HAP-1 (cell line): ENCODE results near the gene PTPRT.

Experiments used
- DNase-seq, 2 experiments: peaks; one replicate each; pipeline ENCODE4 v3.0.0-alpha.2; 2016 to 2020; ENCODE audit warnings: low spot score in 2 of 2
- H3K27me3 ChIP-seq: fragments of 250-450 bp; sonication (Bioruptor Pico); 2 replicates; pipeline ENCODE4 v1.5.1; 2020; ENCODE audit warnings: low read depth, mild to moderate bottlenecking, moderate library complexity
- H3K36me3 ChIP-seq: fragments of 250-450 bp; sonication (Bioruptor Pico); replicated peaks from 2 replicates; pipeline ENCODE4 v1.5.1; 2020; ENCODE audit warnings: mild to moderate bottlenecking
- H3K4me1 ChIP-seq: fragments of 250-450 bp; sonication (Bioruptor Pico); 2 replicates; pipeline ENCODE4 v1.5.1; 2020; ENCODE audit warnings: mild to moderate bottlenecking
- H3K4me3 ChIP-seq: fragments of 250-450 bp; sonication (Bioruptor Pico); 2 replicates; pipeline ENCODE4 v1.5.1; 2020; ENCODE audit warnings: mild to moderate bottlenecking, moderate library complexity
- H3K9me3 ChIP-seq: fragments of 250-450 bp; sonication (Bioruptor Pico); 2 replicates; pipeline ENCODE4 v1.5.1; 2020; ENCODE audit warnings: mild to moderate bottlenecking, moderate library complexity
- in situ Hi-C: fragments of 300-500 bp; cut with MboI; formaldehyde crosslinking; loops from 3 replicates; pipeline ENCODE4 v1.14.3; 2020; ENCODE audit warnings: low sequenced_read_pairs, inconsistent platforms, mixed read lengths

Gene PTPRT

GRCh38 chr20:42364446-42364845 lies 825.3 kb downstream of the PTPRT start:
- no peaks in the 10 kb centered on the region for H3K27me3 ChIP-seq
- no peak for DNase-seq
- in situ Hi-C loops: no loop called here
- no peak overlapping the region for H3K4me3 ChIP-seq
- no peaks in the 10 kb centered on the region for H3K36me3 ChIP-seq
- no peaks in the 10 kb centered on the region for H3K9me3 ChIP-seq
- H3K4me1 ChIP-seq: no peaks in the 10 kb centered on the region

GRCh38 chr20:42361402-42361970 lies 828.2 kb downstream of the PTPRT start:
- Histone ChIP-seq H3K27me3 (no peaks in the 10 kb centered on the region), H3K36me3 (no peaks in the 10 kb centered on the region), H3K4me1 (no peaks in the 10 kb centered on the region), H3K4me3 (no peak overlapping the region), H3K9me3 (no peaks in the 10 kb centered on the region)
- DNase-seq: no peak
- in situ Hi-C loops: no loop called here

- Histone ChIP-seq H3K4me1 (no peaks in the 10 kb centered on the region), H3K36me3 (no peaks in the 10 kb centered on the region), H3K27me3 (no peaks in the 10 kb centered on the region), H3K4me3 (no peak overlapping the region), H3K9me3 (no peaks in the 10 kb centered on the region)
- no peak for DNase-seq
- in situ Hi-C loops: no loop called here
Observed at GRCh38 chr20:42360621-42361020, 829.1 kb downstream of the PTPRT start.

- in situ Hi-C loops: no loop called here
- no peak overlapping the region for H3K4me3 ChIP-seq
- H3K9me3 ChIP-seq: no peaks in the 10 kb centered on the region
- no peaks in the 10 kb centered on the region for H3K27me3 ChIP-seq
- DNase-seq: no peak
- H3K4me1 ChIP-seq: no peaks in the 10 kb centered on the region
- H3K36me3 ChIP-seq: no peaks in the 10 kb centered on the region
Observed at GRCh38 chr20:42359617-42360016, 830.1 kb downstream of the PTPRT start.

GRCh38 chr20:42352096-42352495 lies 837.6 kb downstream of the PTPRT start:
- Histone ChIP-seq H3K4me3 (no peak overlapping the region), H3K4me1 (no peaks in the 10 kb centered on the region), H3K27me3 (no peaks in the 10 kb centered on the region), H3K9me3 (no peaks in the 10 kb centered on the region; the same call in 1 of the 2 replicates), H3K36me3 (no peaks in the 10 kb centered on the region)
- DNase-seq: no peak
- in situ Hi-C loops: no loop called here

GRCh38 chr20:42350521-42350920 lies 839.2 kb downstream of the PTPRT start:
- Histone ChIP-seq H3K4me1 (no peaks in the 10 kb centered on the region), H3K4me3 (no peak overlapping the region), H3K27me3 (no peaks in the 10 kb centered on the region), H3K9me3 (no peaks in the 10 kb centered on the region; the same call in 1 of the 2 replicates), H3K36me3 (no peaks in the 10 kb centered on the region)
- in situ Hi-C loops: no loop called here
- DNase-seq: no peak

GRCh38 chr20:42346189-42347170 lies 843.2 kb downstream of the PTPRT start:
- Histone ChIP-seq H3K4me1 (no peaks in the 10 kb centered on the region), H3K27me3 (no peaks in the 10 kb centered on the region), H3K36me3 (no peaks in the 10 kb centered on the region), H3K4me3 (no peak overlapping the region), H3K9me3 (no peaks in the 10 kb centered on the region; the same call in 1 of the 2 replicates)
- DNase-seq: no peak
- in situ Hi-C loops: no loop called here

GRCh38 chr20:42341654-42342053 lies 848.1 kb downstream of the PTPRT start:
- Histone ChIP-seq H3K27me3 (no peaks in the 10 kb centered on the region), H3K9me3 (no peaks in the 10 kb centered on the region), H3K4me1 (no peaks in the 10 kb centered on the region), H3K36me3 (no peaks in the 10 kb centered on the region), H3K4me3 (no peak overlapping the region)
- DNase-seq: no peak
- in situ Hi-C loops: no loop called here

- H3K27me3 ChIP-seq: no peaks in the 10 kb centered on the region
- in situ Hi-C loops: no loop called here
- no peaks in the 10 kb centered on the region for H3K4me1 ChIP-seq
- no peaks in the 10 kb centered on the region for H3K9me3 ChIP-seq
- DNase-seq: no peak
- H3K36me3 ChIP-seq: no peaks in the 10 kb centered on the region
- no peak overlapping the region for H3K4me3 ChIP-seq
Observed at GRCh38 chr20:42340368-42340767, 849.3 kb downstream of the PTPRT start.

GRCh38 chr20:42338294-42339201 lies 851.2 kb downstream of the PTPRT start:
- in situ Hi-C loops: no loop called here

GRCh38 chr20:42336576-42336975 lies 853.1 kb downstream of the PTPRT start:
- in situ Hi-C loops: no loop called here
- no peaks in the 10 kb centered on the region for H3K36me3 ChIP-seq
- no peaks in the 10 kb centered on the region for H3K4me1 ChIP-seq
- H3K27me3 ChIP-seq: no peaks in the 10 kb centered on the region
- H3K4me3 ChIP-seq: no peak overlapping the region
- H3K9me3 ChIP-seq: no peaks in the 10 kb centered on the region
- no peak for DNase-seq

More at GRCh38 chr20:42338294-42339201, 851.2 kb downstream of the PTPRT start:
- Histone ChIP-seq H3K27me3 (no peaks in the 10 kb centered on the region), H3K9me3 (no peaks in the 10 kb centered on the region), H3K36me3 (no peaks in the 10 kb centered on the region), H3K4me3 (no peak overlapping the region), H3K4me1 (no peaks in the 10 kb centered on the region)
- no peak for DNase-seq

GRCh38 chr20:42319252-42320013 lies 870.3 kb downstream of the PTPRT start:
- no peak for DNase-seq
- no peak overlapping the region for H3K4me3 ChIP-seq
- in situ Hi-C loops: no loop called here
- H3K27me3 ChIP-seq: no peaks in the 10 kb centered on the region
- no peaks in the 10 kb centered on the region for H3K4me1 ChIP-seq
- no peaks in the 10 kb centered on the region for H3K36me3 ChIP-seq
- H3K9me3 ChIP-seq: no peaks in the 10 kb centered on the region

- DNase-seq: no peak
- Histone ChIP-seq H3K36me3 (no peaks in the 10 kb centered on the region), H3K4me1 (no peaks in the 10 kb centered on the region), H3K9me3 (no peaks in the 10 kb centered on the region), H3K27me3 (no peaks in the 10 kb centered on the region), H3K4me3 (no peak overlapping the region)
- in situ Hi-C loops: no loop called here
Observed at GRCh38 chr20:42313704-42314103, 876.0 kb downstream of the PTPRT start.
